HT-29 (cell line): ENCODE results near the gene EPB41L3. TPM values are rescaled to one million over a fixed set of nuclear protein-coding genes. Genes with fewer than 3 reads are reported as not detected.
A peak's percentile ranks its signal among the peaks of the same experiment; 100 is the strongest.

Experiments
- DNase-seq: peaks from one replicate; pipeline ENCODE4 v3.0.0-alpha.2; 2015; ENCODE audit warnings: low spot score
- total RNA-seq: library from RNA; depleted of rRNA; stranded (reverse); fragments of >200 nt; shearing (Covaris generic); gene quantifications from 2 replicates; pipeline ENCODE4 v1.2.3, GENCODE V29; 2014; rRNA removed

EPB41L3 gene
- not detected in 2 replicates for total RNA-seq

- DNase-seq: no peak
Observed at GRCh38 chr18:5543773-5544389, at the start of gene EPB41L3. TSS of gene EPB41L3 (minus strand) at chr18:5543997. CDS start at chr18:5489183, 54,814 bp downstream.

- DNase-seq: no peak
Observed at GRCh38 chr18:5588529-5588928, 44.7 kb upstream of the EPB41L3 start.

GRCh38 chr18:5585653-5586052 is 41.9 kb upstream of the EPB41L3 start:
- no peak for DNase-seq

GRCh38 chr18:5584746-5585417 is 41.1 kb upstream of the EPB41L3 start:
- no peak for DNase-seq

- DNase-seq: no peak
Observed at GRCh38 chr18:5582849-5583681, 39.3 kb upstream of the EPB41L3 start.

GRCh38 chr18:5582076-5582475 is 38.3 kb upstream of the EPB41L3 start:
- no peak for DNase-seq

- DNase-seq: no peak
Observed at GRCh38 chr18:5574843-5575242, 31.0 kb upstream of the EPB41L3 start.

GRCh38 chr18:5571666-5572065 is 27.9 kb upstream of the EPB41L3 start:
- no peak for DNase-seq

GRCh38 chr18:5570613-5571012 is 26.8 kb upstream of the EPB41L3 start:
- DNase-seq: peak; percentile 85

- no peak for DNase-seq
Observed at GRCh38 chr18:5568416-5568815, 24.6 kb upstream of the EPB41L3 start.

- DNase-seq: no peak
Observed at GRCh38 chr18:5558851-5559250, 15.1 kb upstream of the EPB41L3 start.

GRCh38 chr18:5556310-5556974 is 12.6 kb upstream of the EPB41L3 start:
- DNase-seq: no peak

- no peak for DNase-seq
Observed at GRCh38 chr18:5554629-5555028, 10.8 kb upstream of the EPB41L3 start.

GRCh38 chr18:5546660-5547059 is 2.9 kb upstream of the EPB41L3 start:
- peak; percentile 23 for DNase-seq

- DNase-seq: no peak
Observed at GRCh38 chr18:5543036-5543680, 639 bp downstream of the EPB41L3 start.

GRCh38 chr18:5542515-5543035 is 1.2 kb downstream of the EPB41L3 start:
- no peak for DNase-seq

- DNase-seq: no peak
Observed at GRCh38 chr18:5541644-5542043, 2.2 kb downstream of the EPB41L3 start.

- DNase-seq: no peak
Observed at GRCh38 chr18:5539391-5539790, 4.4 kb downstream of the EPB41L3 start.

- DNase-seq: no peak
Observed at GRCh38 chr18:5538544-5538943, 5.3 kb downstream of the EPB41L3 start.

GRCh38 chr18:5537860-5538259 is 5.9 kb downstream of the EPB41L3 start:
- no peak for DNase-seq

GRCh38 chr18:5534845-5535244 is 9.0 kb downstream of the EPB41L3 start:
- DNase-seq: no peak
